GM23338 (cell line): ENCODE results near the gene HK1. TPM values are rescaled to one million over a fixed set of nuclear protein-coding genes. Genes with fewer than 3 reads are reported as not detected.

ENCODE experiments used
- ATAC-seq: fragments of 200-7000 bp; cut with Tn5 transposase; 3 replicates; pipeline ENCODE4 v1.9.1; 2020
- DNase-seq: peaks from one replicate; pipeline ENCODE4 v3.0.0-alpha.2; 2015; ENCODE audit warnings: low spot score
- H2AFZ ChIP-seq: fragments of 200-600 bp; sonication (generic); 2 replicates; pipeline ENCODE4 v1.8.0; 2016; ENCODE audit warnings: antibody characterized with exemption, mild to moderate bottlenecking, moderate library complexity
- H3F3A ChIP-seq: fragments of 200-600 bp; sonication (generic); replicated peaks from 2 replicates; pipeline ENCODE4 v1.8.0; 2017; ENCODE audit warnings: antibody characterized with exemption, mixed run types, low read depth
- H3K27ac ChIP-seq: fragments of 200-600 bp; sonication (generic); 2 replicates; pipeline ENCODE4 v1.6.1; 2016; ENCODE audit warnings: low read depth
- H3K27me3 ChIP-seq: fragments of 200-600 bp; sonication (generic); 2 replicates; pipeline ENCODE4 v1.8.0; 2016; ENCODE audit warnings: mild to moderate bottlenecking, mixed run types, moderate library complexity; ENCODE audit not compliant: insufficient read depth
- H3K36me3 ChIP-seq: fragments of 200-600 bp; sonication (generic); 2 replicates; pipeline ENCODE4 v1.8.0; 2016; ENCODE audit warnings: mild to moderate bottlenecking; ENCODE audit not compliant: insufficient read depth
- H3K4me1 ChIP-seq: fragments of 200-600 bp; sonication (generic); 2 replicates; pipeline ENCODE4 v1.8.0; 2016; ENCODE audit warnings: mild to moderate bottlenecking, moderate library complexity; ENCODE audit not compliant: insufficient read depth
- H3K4me2 ChIP-seq: fragments of 200-600 bp; sonication (generic); 2 replicates; pipeline ENCODE4 v1.7.1; 2017; ENCODE audit warnings: mixed run types
- H3K4me3 ChIP-seq: fragments of 200-600 bp; sonication (generic); 2 replicates; pipeline ENCODE4 v1.6.1; 2016; ENCODE audit warnings: mixed run types
- H3K79me2 ChIP-seq: fragments of 200-600 bp; sonication (generic); replicated peaks from 2 replicates; pipeline ENCODE4 v1.8.0; 2017; ENCODE audit warnings: mild to moderate bottlenecking; ENCODE audit not compliant: insufficient read depth
- H3K9me2 ChIP-seq: fragments of 200-600 bp; sonication (generic); 2 replicates; pipeline ENCODE4 v1.8.0; 2017; ENCODE audit not compliant: insufficient read depth
- H4K20me1 ChIP-seq: fragments of 200-600 bp; sonication (generic); replicated peaks from 2 replicates; pipeline ENCODE4 v1.8.0; 2017; ENCODE audit warnings: mild to moderate bottlenecking; ENCODE audit not compliant: insufficient read depth
- H3K27ac Mint-ChIP-seq: 2 replicates; pipeline ENCODE4 v1.8.0; 2020; ENCODE audit warnings: inconsistent platforms, mild to moderate bottlenecking, moderate library complexity, mixed read lengths
- H3K27me3 Mint-ChIP-seq: 3 replicates; pipeline ENCODE4 v1.8.0; 2022; ENCODE audit warnings: low read depth, mild to moderate bottlenecking, moderate library complexity, mixed read lengths, inconsistent platforms; ENCODE audit not compliant: insufficient read depth, poor library complexity
- H3K36me3 Mint-ChIP-seq: 3 replicates; pipeline ENCODE4 v1.8.0; 2021; ENCODE audit warnings: low read depth, mild to moderate bottlenecking, inconsistent platforms, moderate library complexity, mixed read lengths
- H3K4me1 Mint-ChIP-seq: 3 replicates; pipeline ENCODE4 v1.8.0; 2020; ENCODE audit warnings: mild to moderate bottlenecking, inconsistent platforms, mixed read lengths
- H3K4me3 Mint-ChIP-seq: 3 replicates; pipeline ENCODE4 v1.8.0; 2021; ENCODE audit warnings: moderate library complexity, mild to moderate bottlenecking, inconsistent platforms, mixed read lengths
- H3K9me3 Mint-ChIP-seq: 3 replicates; pipeline ENCODE4 v1.8.0; 2020; ENCODE audit warnings: moderate library complexity, mild to moderate bottlenecking, inconsistent platforms, mixed read lengths
- CREB1 ChIP-seq: fragments of 250-450 bp; sonication (Bioruptor Pico); IDR thresholded peaks from 2 replicates; pipeline ENCODE4 v1.5.0; 2020; ENCODE audit warnings: low read depth, mild to moderate bottlenecking, moderate library complexity
- EZH2 ChIP-seq: fragments of 200-600 bp; sonication (generic); IDR thresholded peaks from one replicate; pipeline ENCODE4 v1.8.0; 2017; ENCODE audit warnings: antibody characterized with exemption, mild to moderate bottlenecking, low read depth; ENCODE audit not compliant: unreplicated experiment
- JUNB ChIP-seq: IDR thresholded peaks from one replicate; pipeline ENCODE4 v1.6.1; 2016; ENCODE audit warnings: antibody characterized with exemption; ENCODE audit not compliant: unreplicated experiment
- NANOG ChIP-seq: IDR thresholded peaks from 2 replicates; pipeline ENCODE4 v1.6.1; 2016; ENCODE audit warnings: antibody characterized with exemption, borderline replicate concordance
- POLR2AphosphoS5 ChIP-seq: IDR thresholded peaks from 2 replicates; pipeline ENCODE4 v1.6.1; 2016; ENCODE audit warnings: antibody characterized with exemption, low read depth
- STAT1 ChIP-seq: IDR thresholded peaks from one replicate; pipeline ENCODE4 v1.6.1; 2016; ENCODE audit warnings: antibody characterized with exemption; ENCODE audit not compliant: unreplicated experiment
- ZNF114 ChIP-seq: fragments of 250-450 bp; sonication (Bioruptor Pico); IDR thresholded peaks from 2 replicates; pipeline ENCODE4 v1.5.0; 2020; ENCODE audit warnings: mild to moderate bottlenecking, moderate library complexity
- ZNF331 ChIP-seq: fragments of 250-450 bp; sonication (Bioruptor Pico); IDR thresholded peaks from 2 replicates; pipeline ENCODE4 v1.5.0; 2020; ENCODE audit warnings: low read depth, mild to moderate bottlenecking, moderate library complexity
- polyA plus RNA-seq: library from polyadenylated mRNA; unstranded; fragments of >200 nt; fragmentation: Nextera tagmentation; extraction: Ambion mirVana; gene quantifications from 2 replicates; pipeline ENCODE4 v1.2.1, GENCODE V29; 2016
- total RNA-seq: library from RNA; depleted of rRNA; stranded (reverse); fragments of >200 nt; shearing (Covaris generic); gene quantifications from 2 replicates; pipeline ENCODE4 v1.2.3, GENCODE V29; 2014
- TF ChIP-seq, protein P1 (sequence below): fragments of 250-450 bp; sonication (Bioruptor Pico); IDR thresholded peaks from 2 replicates; pipeline ENCODE4 v1.5.0; 2020; ENCODE audit warnings: mild to moderate bottlenecking, moderate library complexity
- TF ChIP-seq, protein P2 (sequence below): IDR thresholded peaks from one replicate; pipeline ENCODE4 v1.6.1; 2018; ENCODE audit warnings: antibody characterized with exemption; ENCODE audit not compliant: unreplicated experiment
- TF ChIP-seq, protein P3 (sequence below), 2 experiments: fragments of 200-600 bp in 1 of 2; sonication (generic) in 1 of 2; conservative IDR thresholded peaks; 2 replicates each; pipeline versions ENCODE4 v1.5.1 to v1.6.1; 2016 to 2017; ENCODE audit warnings: antibody characterized with exemption in 2 of 2, low read depth in 2 of 2, mild to moderate bottlenecking in 2 of 2, moderate library complexity in 1 of 2
- TF ChIP-seq, protein P4 (sequence below): IDR thresholded peaks from 2 replicates; pipeline ENCODE4 v1.6.1; 2016; ENCODE audit warnings: antibody characterized with exemption

HK1 gene
- total and polyA plus RNA-seq, 2 experiments from 2014 or later = 76.6 to 229 TPM

GRCh38 chr10:69275444-69275843, 2.9 kb upstream of the HK1 start (continued):
- TF ChIP-seq, protein P1, sequence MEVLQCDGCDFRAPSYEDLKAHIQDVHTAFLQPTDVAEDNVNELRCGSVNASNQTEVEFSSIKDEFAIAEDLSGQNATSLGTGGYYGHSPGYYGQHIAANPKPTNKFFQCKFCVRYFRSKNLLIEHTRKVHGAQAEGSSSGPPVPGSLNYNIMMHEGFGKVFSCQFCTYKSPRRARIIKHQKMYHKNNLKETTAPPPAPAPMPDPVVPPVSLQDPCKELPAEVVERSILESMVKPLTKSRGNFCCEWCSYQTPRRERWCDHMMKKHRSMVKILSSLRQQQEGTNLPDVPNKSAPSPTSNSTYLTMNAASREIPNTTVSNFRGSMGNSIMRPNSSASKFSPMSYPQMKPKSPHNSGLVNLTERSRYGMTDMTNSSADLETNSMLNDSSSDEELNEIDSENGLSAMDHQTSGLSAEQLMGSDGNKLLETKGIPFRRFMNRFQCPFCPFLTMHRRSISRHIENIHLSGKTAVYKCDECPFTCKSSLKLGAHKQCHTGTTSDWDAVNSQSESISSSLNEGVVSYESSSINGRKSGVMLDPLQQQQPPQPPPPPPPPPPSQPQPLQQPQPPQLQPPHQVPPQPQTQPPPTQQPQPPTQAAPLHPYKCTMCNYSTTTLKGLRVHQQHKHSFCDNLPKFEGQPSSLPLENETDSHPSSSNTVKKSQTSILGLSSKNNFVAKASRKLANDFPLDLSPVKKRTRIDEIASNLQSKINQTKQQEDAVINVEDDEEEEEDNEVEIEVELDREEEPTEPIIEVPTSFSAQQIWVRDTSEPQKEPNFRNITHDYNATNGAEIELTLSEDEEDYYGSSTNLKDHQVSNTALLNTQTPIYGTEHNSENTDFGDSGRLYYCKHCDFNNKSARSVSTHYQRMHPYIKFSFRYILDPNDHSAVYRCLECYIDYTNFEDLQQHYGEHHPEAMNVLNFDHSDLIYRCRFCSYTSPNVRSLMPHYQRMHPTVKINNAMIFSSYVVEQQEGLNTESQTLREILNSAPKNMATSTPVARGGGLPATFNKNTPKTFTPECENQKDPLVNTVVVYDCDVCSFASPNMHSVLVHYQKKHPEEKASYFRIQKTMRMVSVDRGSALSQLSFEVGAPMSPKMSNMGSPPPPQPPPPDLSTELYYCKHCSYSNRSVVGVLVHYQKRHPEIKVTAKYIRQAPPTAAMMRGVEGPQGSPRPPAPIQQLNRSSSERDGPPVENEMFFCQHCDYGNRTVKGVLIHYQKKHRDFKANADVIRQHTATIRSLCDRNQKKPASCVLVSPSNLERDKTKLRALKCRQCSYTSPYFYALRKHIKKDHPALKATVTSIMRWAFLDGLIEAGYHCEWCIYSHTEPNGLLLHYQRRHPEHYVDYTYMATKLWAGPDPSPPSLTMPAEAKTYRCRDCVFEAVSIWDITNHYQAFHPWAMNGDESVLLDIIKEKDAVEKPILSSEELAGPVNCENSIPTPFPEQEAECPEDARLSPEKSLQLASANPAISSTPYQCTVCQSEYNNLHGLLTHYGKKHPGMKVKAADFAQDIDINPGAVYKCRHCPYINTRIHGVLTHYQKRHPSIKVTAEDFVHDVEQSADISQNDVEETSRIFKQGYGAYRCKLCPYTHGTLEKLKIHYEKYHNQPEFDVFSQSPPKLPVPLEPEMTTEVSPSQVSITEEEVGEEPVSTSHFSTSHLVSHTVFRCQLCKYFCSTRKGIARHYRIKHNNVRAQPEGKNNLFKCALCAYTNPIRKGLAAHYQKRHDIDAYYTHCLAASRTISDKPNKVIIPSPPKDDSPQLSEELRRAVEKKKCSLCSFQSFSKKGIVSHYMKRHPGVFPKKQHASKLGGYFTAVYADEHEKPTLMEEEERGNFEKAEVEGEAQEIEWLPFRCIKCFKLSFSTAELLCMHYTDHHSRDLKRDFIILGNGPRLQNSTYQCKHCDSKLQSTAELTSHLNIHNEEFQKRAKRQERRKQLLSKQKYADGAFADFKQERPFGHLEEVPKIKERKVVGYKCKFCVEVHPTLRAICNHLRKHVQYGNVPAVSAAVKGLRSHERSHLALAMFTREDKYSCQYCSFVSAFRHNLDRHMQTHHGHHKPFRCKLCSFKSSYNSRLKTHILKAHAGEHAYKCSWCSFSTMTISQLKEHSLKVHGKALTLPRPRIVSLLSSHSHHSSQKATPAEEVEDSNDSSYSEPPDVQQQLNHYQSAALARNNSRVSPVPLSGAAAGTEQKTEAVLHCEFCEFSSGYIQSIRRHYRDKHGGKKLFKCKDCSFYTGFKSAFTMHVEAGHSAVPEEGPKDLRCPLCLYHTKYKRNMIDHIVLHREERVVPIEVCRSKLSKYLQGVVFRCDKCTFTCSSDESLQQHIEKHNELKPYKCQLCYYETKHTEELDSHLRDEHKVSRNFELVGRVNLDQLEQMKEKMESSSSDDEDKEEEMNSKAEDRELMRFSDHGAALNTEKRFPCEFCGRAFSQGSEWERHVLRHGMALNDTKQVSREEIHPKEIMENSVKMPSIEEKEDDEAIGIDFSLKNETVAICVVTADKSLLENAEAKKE (CRISPR knock-in tag) = no peak
- no peak for TF ChIP-seq ZNF114 (CRISPR knock-in tag)
- TF ChIP-seq NANOG = no peak
- TF ChIP-seq EZH2 = no peak
- TF ChIP-seq STAT1 = no peak
- no peak for TF ChIP-seq POLR2AphosphoS5
- TF ChIP-seq JUNB = no peak
- TF ChIP-seq ZNF331 = no peak
- no peak for TF ChIP-seq CREB1 (CRISPR knock-in tag)

DNA sequence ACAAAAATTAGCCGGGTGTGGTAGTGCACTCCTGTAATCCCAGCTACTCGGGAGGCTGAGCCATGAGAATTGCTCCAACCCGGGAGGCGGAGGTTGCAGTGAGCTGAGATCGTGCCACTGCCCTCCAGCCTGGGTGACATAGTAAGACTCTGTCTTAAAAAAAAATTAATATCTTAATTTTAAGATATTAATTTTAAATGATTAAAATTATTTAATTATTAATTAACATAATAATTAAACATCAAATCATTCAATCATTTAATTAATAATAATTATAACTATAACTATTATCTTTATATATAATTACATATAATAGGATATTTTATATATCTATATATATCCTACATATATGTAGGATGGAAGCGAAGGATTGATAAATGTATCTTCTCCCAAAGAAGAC, 1.8 kb upstream of the HK1 start:
- Histone ChIP-seq H3K4me3 (no peak overlapping the region), H3K27me3 (no peaks in the 10 kb centered on the region), H3F3A (no peaks in the 10 kb centered on the region), H2AFZ (no peak overlapping the region), H3K4me1 (peaks cover 10% of the 10 kb centered on the region), H3K27ac (no peak overlapping the region), H3K9me2 (peaks cover 15% of the 10 kb centered on the region), H3K4me2 (no peak overlapping the region), H3K36me3 (no peaks in the 10 kb centered on the region), H4K20me1 (no peaks in the 10 kb centered on the region), H3K79me2 (no peaks in the 10 kb centered on the region)
- H3K4me1 Mint-ChIP-seq = peaks cover 9% of the 10 kb centered on the region
- no peak for DNase-seq
- no peak overlapping the region for H3K27ac Mint-ChIP-seq
- no peaks in the 10 kb centered on the region for H3K36me3 Mint-ChIP-seq
- H3K4me3 Mint-ChIP-seq = no peak overlapping the region
- peaks cover 2% of the 10 kb centered on the region for H3K27me3 Mint-ChIP-seq
- no peak for ATAC-seq
- no peaks in the 10 kb centered on the region for H3K9me3 Mint-ChIP-seq
- TF ChIP-seq, protein P2, sequence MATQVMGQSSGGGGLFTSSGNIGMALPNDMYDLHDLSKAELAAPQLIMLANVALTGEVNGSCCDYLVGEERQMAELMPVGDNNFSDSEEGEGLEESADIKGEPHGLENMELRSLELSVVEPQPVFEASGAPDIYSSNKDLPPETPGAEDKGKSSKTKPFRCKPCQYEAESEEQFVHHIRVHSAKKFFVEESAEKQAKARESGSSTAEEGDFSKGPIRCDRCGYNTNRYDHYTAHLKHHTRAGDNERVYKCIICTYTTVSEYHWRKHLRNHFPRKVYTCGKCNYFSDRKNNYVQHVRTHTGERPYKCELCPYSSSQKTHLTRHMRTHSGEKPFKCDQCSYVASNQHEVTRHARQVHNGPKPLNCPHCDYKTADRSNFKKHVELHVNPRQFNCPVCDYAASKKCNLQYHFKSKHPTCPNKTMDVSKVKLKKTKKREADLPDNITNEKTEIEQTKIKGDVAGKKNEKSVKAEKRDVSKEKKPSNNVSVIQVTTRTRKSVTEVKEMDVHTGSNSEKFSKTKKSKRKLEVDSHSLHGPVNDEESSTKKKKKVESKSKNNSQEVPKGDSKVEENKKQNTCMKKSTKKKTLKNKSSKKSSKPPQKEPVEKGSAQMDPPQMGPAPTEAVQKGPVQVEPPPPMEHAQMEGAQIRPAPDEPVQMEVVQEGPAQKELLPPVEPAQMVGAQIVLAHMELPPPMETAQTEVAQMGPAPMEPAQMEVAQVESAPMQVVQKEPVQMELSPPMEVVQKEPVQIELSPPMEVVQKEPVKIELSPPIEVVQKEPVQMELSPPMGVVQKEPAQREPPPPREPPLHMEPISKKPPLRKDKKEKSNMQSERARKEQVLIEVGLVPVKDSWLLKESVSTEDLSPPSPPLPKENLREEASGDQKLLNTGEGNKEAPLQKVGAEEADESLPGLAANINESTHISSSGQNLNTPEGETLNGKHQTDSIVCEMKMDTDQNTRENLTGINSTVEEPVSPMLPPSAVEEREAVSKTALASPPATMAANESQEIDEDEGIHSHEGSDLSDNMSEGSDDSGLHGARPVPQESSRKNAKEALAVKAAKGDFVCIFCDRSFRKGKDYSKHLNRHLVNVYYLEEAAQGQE = no peak
- TF ChIP-seq JUNB = no peak
- TF ChIP-seq STAT1 = no peak
- no peak for TF ChIP-seq ZNF331
- no peak for TF ChIP-seq EZH2
- TF ChIP-seq, protein P3, sequence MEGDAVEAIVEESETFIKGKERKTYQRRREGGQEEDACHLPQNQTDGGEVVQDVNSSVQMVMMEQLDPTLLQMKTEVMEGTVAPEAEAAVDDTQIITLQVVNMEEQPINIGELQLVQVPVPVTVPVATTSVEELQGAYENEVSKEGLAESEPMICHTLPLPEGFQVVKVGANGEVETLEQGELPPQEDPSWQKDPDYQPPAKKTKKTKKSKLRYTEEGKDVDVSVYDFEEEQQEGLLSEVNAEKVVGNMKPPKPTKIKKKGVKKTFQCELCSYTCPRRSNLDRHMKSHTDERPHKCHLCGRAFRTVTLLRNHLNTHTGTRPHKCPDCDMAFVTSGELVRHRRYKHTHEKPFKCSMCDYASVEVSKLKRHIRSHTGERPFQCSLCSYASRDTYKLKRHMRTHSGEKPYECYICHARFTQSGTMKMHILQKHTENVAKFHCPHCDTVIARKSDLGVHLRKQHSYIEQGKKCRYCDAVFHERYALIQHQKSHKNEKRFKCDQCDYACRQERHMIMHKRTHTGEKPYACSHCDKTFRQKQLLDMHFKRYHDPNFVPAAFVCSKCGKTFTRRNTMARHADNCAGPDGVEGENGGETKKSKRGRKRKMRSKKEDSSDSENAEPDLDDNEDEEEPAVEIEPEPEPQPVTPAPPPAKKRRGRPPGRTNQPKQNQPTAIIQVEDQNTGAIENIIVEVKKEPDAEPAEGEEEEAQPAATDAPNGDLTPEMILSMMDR (conservative IDR thresholded peaks at IDR 0.05; ENCODE audit: low read depth in 2 of 2) = no peak
- TF ChIP-seq ZNF114 (CRISPR knock-in tag) = no peak
- TF ChIP-seq CREB1 (CRISPR knock-in tag) = no peak
- TF ChIP-seq, protein P4, sequence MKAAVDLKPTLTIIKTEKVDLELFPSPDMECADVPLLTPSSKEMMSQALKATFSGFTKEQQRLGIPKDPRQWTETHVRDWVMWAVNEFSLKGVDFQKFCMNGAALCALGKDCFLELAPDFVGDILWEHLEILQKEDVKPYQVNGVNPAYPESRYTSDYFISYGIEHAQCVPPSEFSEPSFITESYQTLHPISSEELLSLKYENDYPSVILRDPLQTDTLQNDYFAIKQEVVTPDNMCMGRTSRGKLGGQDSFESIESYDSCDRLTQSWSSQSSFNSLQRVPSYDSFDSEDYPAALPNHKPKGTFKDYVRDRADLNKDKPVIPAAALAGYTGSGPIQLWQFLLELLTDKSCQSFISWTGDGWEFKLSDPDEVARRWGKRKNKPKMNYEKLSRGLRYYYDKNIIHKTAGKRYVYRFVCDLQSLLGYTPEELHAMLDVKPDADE = no peak
